Panc1 (cell line): Measurements from ENCODE around the gene F2. TPM values are rescaled to one million over a fixed set of nuclear protein-coding genes. Genes with fewer than 3 reads are reported as not detected.

Experiments used
- ATAC-seq: fragments of 200-7000 bp; cut with Tn5 transposase; 2 replicates; pipeline ENCODE4 v1.9.1; 2020; ENCODE audit warnings: mild to moderate bottlenecking, moderate library complexity
- BruUV-seq: library from RNA; stranded (reverse); fragments of 400-500 nt; replicated peaks from 2 replicates; lab custom pipeline; 2021; lab: Mats Ljungman, UMichigan
- CTCF ChIA-PET: fragments of 300-600 bp; sonication (Branson Sonifier 250); formaldehyde crosslinking; loops from one replicate; lab custom pipeline; 2022; ENCODE audit warnings: antibody characterized with exemption; lab: Charles Lee
- POLR2A ChIA-PET: fragments of 300-600 bp; sonication (Branson Sonifier 250); formaldehyde crosslinking; loops from one replicate; lab custom pipeline; 2022; ENCODE audit warnings: antibody characterized with exemption; lab: Charles Lee
- DNase-seq: peaks from one replicate; pipeline ENCODE4 v3.0.0-alpha.2; 2010; ENCODE audit warnings: low read depth, low spot score
- H3K27ac ChIP-seq: 2 replicates; pipeline ENCODE4 v1.5.1; 2011; ENCODE audit warnings: mild to moderate bottlenecking, low read length, inconsistent platforms
- H3K27me3 ChIP-seq: fragments of 200-500 bp; sonication (Bioruptor generic); 2 replicates; pipeline ENCODE4 v1.6.0; 2014; ENCODE audit warnings: low read length, inconsistent platforms; ENCODE audit not compliant: control insufficient read depth, insufficient read depth
- H3K36me3 ChIP-seq: fragments of 200-500 bp; sonication (Bioruptor generic); 2 replicates; pipeline ENCODE4 v1.5.1; 2014; ENCODE audit warnings: inconsistent platforms, mild to moderate bottlenecking, low read length, moderate library complexity; ENCODE audit not compliant: control insufficient read depth, insufficient read depth
- H3K4me1 ChIP-seq: 2 replicates; pipeline ENCODE4 v1.5.1; 2011; ENCODE audit warnings: inconsistent platforms, mild to moderate bottlenecking, low read length, moderate library complexity; ENCODE audit not compliant: control insufficient read depth, insufficient read depth
- H3K4me3 ChIP-seq, 2 experiments: 2 replicates each; pipeline ENCODE4 v1.5.1; 2011 to 2012; ENCODE audit warnings: low read depth in 2 of 2, low read length in 2 of 2, mild to moderate bottlenecking in 2 of 2, inconsistent platforms in 1 of 2, moderate library complexity in 1 of 2
- H3K9me3 ChIP-seq: fragments of 200-500 bp; sonication (Bioruptor generic); 2 replicates; pipeline ENCODE4 v1.5.1; 2014; ENCODE audit warnings: low read depth, mild to moderate bottlenecking, inconsistent platforms, low read length, moderate library complexity; ENCODE audit not compliant: control insufficient read depth, insufficient read depth
- POLR2AphosphoS5 ChIP-seq: IDR thresholded peaks from 2 replicates; pipeline ENCODE4 v1.6.1; 2012; ENCODE audit warnings: mild to moderate bottlenecking, low read depth, low read length, moderate library complexity
- SIN3A ChIP-seq: IDR thresholded peaks from 2 replicates; pipeline ENCODE4 v1.6.1; 2012; ENCODE audit warnings: low read depth, mild to moderate bottlenecking, low read length, moderate library complexity, borderline replicate concordance; ENCODE audit not compliant: insufficient read depth
- TCF7L2 ChIP-seq: IDR thresholded peaks from 2 replicates; pipeline ENCODE4 v1.6.1; 2011; ENCODE audit warnings: mild to moderate bottlenecking, low read depth, low read length, inconsistent platforms
- in situ Hi-C: cut with HindIII; loops from 2 replicates; pipeline ENCODE4 v1.10.0; 2016; ENCODE audit warnings: low sequenced_read_pairs, low pct_unique_long_range_greater_than_20kb
- intact Hi-C: fragments of 100-400 bp; cut with micrococcal nuclease; formaldehyde crosslinking; loops from one replicate; pipeline ENCODE4 v1.10.0; 2022; ENCODE audit not compliant: unreplicated experiment
- total RNA-seq: library from RNA; stranded (reverse); gene quantifications from one replicate; pipeline ENCODE4 v1.2.1, GENCODE V29; 2021; ENCODE audit not compliant: unreplicated experiment
- TF ChIP-seq, protein P1 (sequence below), 2 experiments: IDR thresholded peaks; 2 replicates each; pipeline ENCODE4 v1.6.1; 2011 to 2012; ENCODE audit warnings: low read depth in 2 of 2, control low read depth in 1 of 2, low read length in 1 of 2, mild to moderate bottlenecking in 1 of 2, moderate library complexity in 1 of 2; ENCODE audit not compliant: insufficient read depth in 1 of 2
- TF ChIP-seq, protein P2 (sequence below): fragments of 450-650 bp; IDR thresholded peaks from 2 replicates; pipeline ENCODE4 v1.5.1; 2017; ENCODE audit warnings: mild to moderate bottlenecking

F2 gene
- total RNA-seq, 1 experiment from 2014 or later = 0.64 TPM

- TF ChIP-seq, protein P1, sequence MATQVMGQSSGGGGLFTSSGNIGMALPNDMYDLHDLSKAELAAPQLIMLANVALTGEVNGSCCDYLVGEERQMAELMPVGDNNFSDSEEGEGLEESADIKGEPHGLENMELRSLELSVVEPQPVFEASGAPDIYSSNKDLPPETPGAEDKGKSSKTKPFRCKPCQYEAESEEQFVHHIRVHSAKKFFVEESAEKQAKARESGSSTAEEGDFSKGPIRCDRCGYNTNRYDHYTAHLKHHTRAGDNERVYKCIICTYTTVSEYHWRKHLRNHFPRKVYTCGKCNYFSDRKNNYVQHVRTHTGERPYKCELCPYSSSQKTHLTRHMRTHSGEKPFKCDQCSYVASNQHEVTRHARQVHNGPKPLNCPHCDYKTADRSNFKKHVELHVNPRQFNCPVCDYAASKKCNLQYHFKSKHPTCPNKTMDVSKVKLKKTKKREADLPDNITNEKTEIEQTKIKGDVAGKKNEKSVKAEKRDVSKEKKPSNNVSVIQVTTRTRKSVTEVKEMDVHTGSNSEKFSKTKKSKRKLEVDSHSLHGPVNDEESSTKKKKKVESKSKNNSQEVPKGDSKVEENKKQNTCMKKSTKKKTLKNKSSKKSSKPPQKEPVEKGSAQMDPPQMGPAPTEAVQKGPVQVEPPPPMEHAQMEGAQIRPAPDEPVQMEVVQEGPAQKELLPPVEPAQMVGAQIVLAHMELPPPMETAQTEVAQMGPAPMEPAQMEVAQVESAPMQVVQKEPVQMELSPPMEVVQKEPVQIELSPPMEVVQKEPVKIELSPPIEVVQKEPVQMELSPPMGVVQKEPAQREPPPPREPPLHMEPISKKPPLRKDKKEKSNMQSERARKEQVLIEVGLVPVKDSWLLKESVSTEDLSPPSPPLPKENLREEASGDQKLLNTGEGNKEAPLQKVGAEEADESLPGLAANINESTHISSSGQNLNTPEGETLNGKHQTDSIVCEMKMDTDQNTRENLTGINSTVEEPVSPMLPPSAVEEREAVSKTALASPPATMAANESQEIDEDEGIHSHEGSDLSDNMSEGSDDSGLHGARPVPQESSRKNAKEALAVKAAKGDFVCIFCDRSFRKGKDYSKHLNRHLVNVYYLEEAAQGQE (IDR thresholded peaks at IDR 0.05; ENCODE audit: insufficient read depth in 1 of 2, low read depth in 2 of 2, low read length in 1 of 2) = no peak
- no peak for TF ChIP-seq POLR2AphosphoS5
- no peak for TF ChIP-seq SIN3A
- TF ChIP-seq, protein P2, sequence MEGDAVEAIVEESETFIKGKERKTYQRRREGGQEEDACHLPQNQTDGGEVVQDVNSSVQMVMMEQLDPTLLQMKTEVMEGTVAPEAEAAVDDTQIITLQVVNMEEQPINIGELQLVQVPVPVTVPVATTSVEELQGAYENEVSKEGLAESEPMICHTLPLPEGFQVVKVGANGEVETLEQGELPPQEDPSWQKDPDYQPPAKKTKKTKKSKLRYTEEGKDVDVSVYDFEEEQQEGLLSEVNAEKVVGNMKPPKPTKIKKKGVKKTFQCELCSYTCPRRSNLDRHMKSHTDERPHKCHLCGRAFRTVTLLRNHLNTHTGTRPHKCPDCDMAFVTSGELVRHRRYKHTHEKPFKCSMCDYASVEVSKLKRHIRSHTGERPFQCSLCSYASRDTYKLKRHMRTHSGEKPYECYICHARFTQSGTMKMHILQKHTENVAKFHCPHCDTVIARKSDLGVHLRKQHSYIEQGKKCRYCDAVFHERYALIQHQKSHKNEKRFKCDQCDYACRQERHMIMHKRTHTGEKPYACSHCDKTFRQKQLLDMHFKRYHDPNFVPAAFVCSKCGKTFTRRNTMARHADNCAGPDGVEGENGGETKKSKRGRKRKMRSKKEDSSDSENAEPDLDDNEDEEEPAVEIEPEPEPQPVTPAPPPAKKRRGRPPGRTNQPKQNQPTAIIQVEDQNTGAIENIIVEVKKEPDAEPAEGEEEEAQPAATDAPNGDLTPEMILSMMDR = no peak
- TF ChIP-seq TCF7L2 = no peak
- no peak overlapping the region for H3K4me3 ChIP-seq
- ATAC-seq (no peak), DNase-seq (no peak)
- no peaks in the 10 kb centered on the region for H3K27me3 ChIP-seq
- H3K4me1 ChIP-seq = no peaks in the 10 kb centered on the region
- no peaks in the 10 kb centered on the region for H3K9me3 ChIP-seq
- H3K27ac ChIP-seq = no peak overlapping the region
- peaks cover 60% of the 10 kb centered on the region for H3K36me3 ChIP-seq
- CTCF ChIA-PET = no interaction called here
- in situ Hi-C loops (no loop called here), intact Hi-C loops (no loop called here)
- POLR2A ChIA-PET = interaction anchor here (0.7 kb wide), 1 partner anchor 73 kb away, joined by 3 read pairs; no protein-coding TSS in a partner anchor
- BruUV-seq = no TSS peak
These were observed 47.6 kb downstream of the F2 start for GRCh38 chr11:46766656-46767055.

DNA sequence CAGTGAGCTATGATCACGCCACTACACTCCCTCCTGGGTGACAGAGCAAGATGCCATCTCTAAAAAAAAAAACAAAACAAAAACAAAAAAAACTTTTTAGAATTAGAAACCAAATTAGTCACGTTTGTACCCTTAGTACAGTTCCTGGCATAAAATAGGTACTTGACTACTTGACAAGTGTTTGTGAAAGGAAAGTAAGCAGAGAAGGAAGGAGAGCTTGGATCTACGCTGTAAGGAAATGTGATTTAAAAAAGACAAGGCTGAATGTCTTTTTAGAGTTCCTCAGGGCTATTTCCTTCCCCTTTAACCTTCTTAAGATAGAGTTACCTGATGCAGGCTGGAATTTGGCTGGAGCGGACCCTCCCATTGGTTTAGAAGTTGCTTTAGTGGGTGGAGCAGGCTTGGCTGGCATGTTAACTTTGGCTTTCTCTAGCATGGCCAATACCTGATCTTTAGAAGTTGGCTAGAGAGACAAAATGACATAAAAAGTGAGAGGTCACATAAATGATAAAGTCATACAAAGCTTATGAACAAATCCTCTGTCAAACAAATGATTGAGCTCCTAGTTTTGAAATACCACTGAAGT is 50.7 kb downstream of the F2 start:
- H3K27me3 ChIP-seq = no peaks in the 10 kb centered on the region
- H3K9me3 ChIP-seq = no peaks in the 10 kb centered on the region
- DNase-seq (no peak), ATAC-seq (no peak)
- H3K27ac ChIP-seq = no peak overlapping the region
- ChIA-PET CTCF (no interaction called here), POLR2A (no interaction called here)
- intact Hi-C loops (no loop called here), in situ Hi-C loops (no loop called here)
- H3K4me1 ChIP-seq = no peaks in the 10 kb centered on the region
- TF ChIP-seq SIN3A (no peak), TCF7L2 (no peak), POLR2AphosphoS5 (no peak)
- TF ChIP-seq, protein P2 = no peak
- TF ChIP-seq, protein P1 (IDR thresholded peaks at IDR 0.05; ENCODE audit: insufficient read depth in 1 of 2, low read depth in 2 of 2, low read length in 1 of 2) = no peak
- BruUV-seq = no TSS peak
- peaks cover 43% of the 10 kb centered on the region for H3K36me3 ChIP-seq
- H3K4me3 ChIP-seq = no peak overlapping the region
